Measurements from ENCODE around the gene HOXC12. TPM values are rescaled to one million over a fixed set of nuclear protein-coding genes. Genes with fewer than 3 reads are reported as not detected.

The HOXC12 gene
- total and polyA plus RNA-seq, 2 of the 8 experiments (the other 6 are each of a cell fraction or from before 2014, with no cell fraction given) = not detected

DNA sequence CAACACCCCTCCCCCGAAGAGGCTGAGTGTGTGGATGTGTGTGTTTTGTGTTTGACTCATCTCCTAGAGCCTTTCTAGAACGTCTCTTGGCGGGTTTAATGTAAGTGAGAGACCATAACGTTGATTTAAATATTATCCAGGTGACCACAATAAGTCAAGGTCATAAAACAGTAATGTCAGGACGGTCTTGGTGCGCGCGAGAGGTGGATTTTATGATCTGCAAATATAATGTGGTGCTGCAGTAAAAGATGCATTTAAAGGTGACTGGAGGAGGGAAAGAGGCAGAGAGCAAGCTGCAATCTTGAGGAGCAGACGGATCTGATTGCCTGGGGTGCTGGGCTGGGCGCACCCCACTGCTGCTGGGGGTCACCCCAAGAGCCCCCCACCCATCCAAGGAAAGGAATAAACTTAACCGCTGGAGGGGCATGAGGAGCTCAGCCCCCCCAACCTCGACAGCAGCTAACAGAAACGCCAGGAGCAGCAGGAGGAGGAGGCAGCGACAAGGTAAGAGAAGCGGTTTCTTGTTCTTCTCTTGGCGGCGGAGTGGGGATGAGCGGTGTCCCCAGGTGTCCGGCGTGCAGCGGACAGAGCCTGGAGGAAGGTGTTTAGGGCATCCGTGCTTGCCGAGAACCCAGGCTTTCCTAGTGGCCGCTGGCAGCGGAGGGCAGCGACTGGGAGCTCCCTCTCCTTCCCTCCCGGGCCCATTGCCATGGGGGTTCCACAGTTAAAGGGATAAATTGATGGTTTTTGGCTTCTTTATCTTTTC, 35.8 kb downstream of the HOXC12 start:
- no peaks in the 10 kb centered on the region for H3K79me1 ChIP-seq (ENCODE audit: low read depth, low read length)
- H4K20me1 ChIP-seq (replicated peaks in 1 of 2; ENCODE audit: control insufficient read depth in 1 of 2, insufficient read depth in 2 of 2, low read length in 2 of 2) = peaks cover 19 to 41% of the 10 kb centered on the region in 2 experiments
- H3K9me3 ChIP-seq (ENCODE audit: insufficient read depth in 2 of 2, low read depth in 1 of 2, low read length in 1 of 2) = peaks cover 0 to 9% of the 10 kb centered on the region in 2 experiments; a peak in 1 of 4 replicates
- peaks cover 98 to 100% (median 100%) of the 10 kb centered on the region in 4 experiments for H3K27me3 ChIP-seq (replicated peaks in 1 of 4; ENCODE audit: control insufficient read depth in 3 of 4, extremely low read depth in 1 of 4, insufficient read depth in 3 of 4, low read length in 3 of 4)
- no peak overlapping the region for H2AFZ ChIP-seq (ENCODE audit: low read length)
- H4K91ac ChIP-seq (replicated peaks; ENCODE audit: insufficient read length, low read length) = no peak overlapping the region
- H3K4me3 ChIP-seq (ENCODE audit: extremely low read depth in 1 of 4, insufficient read depth in 2 of 4, low read depth in 3 of 4, low read length in 4 of 4) = no peak overlapping the region
- no peak overlapping the region for H3K23ac ChIP-seq (ENCODE audit: insufficient read length)
- no peaks in the 10 kb centered on the region for H3K79me2 ChIP-seq (ENCODE audit: control insufficient read depth in 1 of 2, insufficient read depth in 2 of 2, low read length in 2 of 2)
- WGBS, 2 experiments (ENCODE audit: extremely low coverage in 1 of 2, insufficient coverage in 1 of 2, insufficient read length in 1 of 2, insufficient replicate concordance in 2 of 2, low coverage in 1 of 2, low lambda C conversion rate in 2 of 2, missing lambda C conversion rate in 1 of 2) = 21% methylated on average over 23 of the region's 27 CpGs; no CpG with 5 or more reads in 1 of the 2 experiments
- no peak overlapping the region for H3K9ac ChIP-seq (replicated peaks in 1 of 4; ENCODE audit: extremely low read depth in 1 of 4, low read depth in 3 of 4, low read length in 3 of 4)
- no peak overlapping the region for H2BK120ac ChIP-seq (replicated peaks; ENCODE audit: low read depth, low read length)
- H4K5ac ChIP-seq (ENCODE audit: insufficient read length, low read depth, low read length) = no peak overlapping the region
- H3K36me3 ChIP-seq (ENCODE audit: control insufficient read depth in 2 of 4, insufficient read depth in 4 of 4, low read length in 3 of 4) = peaks cover 0 to 15% (median 0%) of the 10 kb centered on the region in 4 experiments; a peak in 1 of 8 replicates
- H3K18ac ChIP-seq (ENCODE audit: extremely low read depth, low read length) = no peak overlapping the region
- H4K8ac ChIP-seq (ENCODE audit: extremely low read depth, insufficient read depth, low read length) = no peak overlapping the region
- peaks cover 0 to 13% (median 4%) of the 10 kb centered on the region in 4 experiments; a peak in 5 of 7 replicates for H3K4me1 ChIP-seq (replicated peaks in 1 of 4; ENCODE audit: control insufficient read depth in 3 of 4, insufficient read depth in 4 of 4, low read length in 3 of 4)
- no peak overlapping the region for H2AK5ac ChIP-seq (ENCODE audit: low read depth, low read length)
- H3K4ac ChIP-seq (replicated peaks; ENCODE audit: insufficient read length, low read depth, low read length) = no peak overlapping the region
- ChIA-PET CTCF (ENCODE audit: partially characterized antibody) (interaction anchor here (0.5 to 4.3 kb wide), 25 partner anchors 9 to 826 kb away, joined by 3 to 30 read pairs (median 5); partner anchors contain the start of genes HOXC11, HOXC5 and HOXC9), POLR2A (ENCODE audit: partially characterized antibody) (interaction anchor here (0.6 to 1.4 kb wide), 7 partner anchors 10 to 312 kb away, joined by 3 to 8 read pairs (median 4); partner anchors contain the start of genes HOXC8 and HOXC9)
- no peak overlapping the region for H3K4me2 ChIP-seq (ENCODE audit: insufficient read depth in 1 of 2, low read depth in 2 of 2, low read length in 2 of 2)
- no peak overlapping the region; the same call in 1 of the 2 replicates for H2BK15ac ChIP-seq (ENCODE audit: low read length)
- FAIRE-seq (no peak), DNase-seq (ENCODE audit: low read depth in 1 of 2, low spot score in 2 of 2) (no peak)
- H2BK12ac ChIP-seq (ENCODE audit: low read depth, low read length) = peak overlapping the region; percentile 84; the same call in 1 of the 2 replicates
- no peak overlapping the region for H3K14ac ChIP-seq (ENCODE audit: insufficient read length)
- H2BK20ac ChIP-seq (ENCODE audit: low read length) = no peak overlapping the region
- no peak overlapping the region for H2BK5ac ChIP-seq (ENCODE audit: low read depth, low read length)
- H3K23me2 ChIP-seq (ENCODE audit: low read depth, low read length) = no peaks in the 10 kb centered on the region; the same call in 1 of the 2 replicates
- H3K56ac ChIP-seq (replicated peaks; ENCODE audit: insufficient read length, low read depth, low read length) = no peak overlapping the region
- H3K27ac ChIP-seq (ENCODE audit: low read depth, low read length) = no peak overlapping the region
- TF ChIP-seq POLR2A (IDR thresholded peaks at IDR 0.05; ENCODE audit: control extremely low read depth in 1 of 2, low read depth in 2 of 2, low read length in 2 of 2) (no peak), CTBP2 (IDR thresholded peaks at IDR 0.05; ENCODE audit: borderline replicate concordance, insufficient read depth, insufficient read length, low read length) (peak; percentile 4), GTF2F1 (IDR thresholded peaks at IDR 0.05; ENCODE audit: borderline replicate concordance, low read depth, low read length) (no peak), RBBP5 (IDR thresholded peaks at IDR 0.05; ENCODE audit: borderline replicate concordance, low read depth, low read length) (no peak), JUND (IDR thresholded peaks at IDR 0.05; ENCODE audit: low read length) (no peak), CBX8 (IDR thresholded peaks at IDR 0.05; ENCODE audit: borderline replicate concordance, low read depth, low read length) (0 out of 2 replicates have a peak, but pooled peaks have one; percentile 49), KDM5A (IDR thresholded peaks at IDR 0.05; ENCODE audit: low read length) (no peak), EZH2 (IDR thresholded peaks at IDR 0.05; ENCODE audit: low read depth, low read length, severe bottlenecking) (peak; percentile 94), NRF1 (IDR thresholded peaks at IDR 0.05; ENCODE audit: low read depth, low read length) (no peak), RNF2 (IDR thresholded peaks at IDR 0.05; ENCODE audit: borderline replicate concordance, low read depth, low read length, missing control alignments, poor library complexity, severe bottlenecking) (no peak), SUZ12 (IDR thresholded peaks at IDR 0.05; ENCODE audit: low read length) (peak; percentile 92)

All from H1 (cell line).